Neural progenitor cell (in vitro differentiated cells): ENCODE measurements around the gene CC2D2B.

Source experiments
- EZH2 ChIP-seq: fragments of 200-600 bp; sonication (generic); IDR thresholded peaks from 2 replicates; pipeline ENCODE4 v1.6.1; 2017; ENCODE audit warnings: antibody characterized with exemption, mild to moderate bottlenecking, moderate library complexity
- TF ChIP-seq, protein P1 (sequence below): fragments of 200-600 bp; sonication (generic); IDR thresholded peaks from 2 replicates; pipeline ENCODE4 v1.5.1; 2017; ENCODE audit warnings: antibody characterized with exemption, mild to moderate bottlenecking

DNA sequence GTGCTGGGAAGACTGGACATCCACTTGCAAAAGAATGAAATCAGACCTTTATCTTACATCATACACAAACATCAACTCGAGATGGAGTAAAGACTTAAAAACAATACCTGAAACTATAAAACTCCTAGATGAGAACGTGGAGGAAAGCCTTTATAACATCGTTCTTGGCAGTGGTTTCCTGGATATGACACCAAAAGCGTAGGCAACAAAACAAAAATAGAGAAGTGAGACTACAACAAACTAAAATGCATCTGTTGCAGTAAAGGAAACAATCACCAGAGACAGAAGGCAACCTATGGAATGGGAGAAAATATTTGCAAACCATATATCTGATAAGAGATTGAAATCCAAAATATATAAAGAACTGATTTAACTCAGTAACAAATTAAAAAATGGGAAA lies 33.3 kb downstream of the CC2D2B start:
- TF ChIP-seq, protein P1, sequence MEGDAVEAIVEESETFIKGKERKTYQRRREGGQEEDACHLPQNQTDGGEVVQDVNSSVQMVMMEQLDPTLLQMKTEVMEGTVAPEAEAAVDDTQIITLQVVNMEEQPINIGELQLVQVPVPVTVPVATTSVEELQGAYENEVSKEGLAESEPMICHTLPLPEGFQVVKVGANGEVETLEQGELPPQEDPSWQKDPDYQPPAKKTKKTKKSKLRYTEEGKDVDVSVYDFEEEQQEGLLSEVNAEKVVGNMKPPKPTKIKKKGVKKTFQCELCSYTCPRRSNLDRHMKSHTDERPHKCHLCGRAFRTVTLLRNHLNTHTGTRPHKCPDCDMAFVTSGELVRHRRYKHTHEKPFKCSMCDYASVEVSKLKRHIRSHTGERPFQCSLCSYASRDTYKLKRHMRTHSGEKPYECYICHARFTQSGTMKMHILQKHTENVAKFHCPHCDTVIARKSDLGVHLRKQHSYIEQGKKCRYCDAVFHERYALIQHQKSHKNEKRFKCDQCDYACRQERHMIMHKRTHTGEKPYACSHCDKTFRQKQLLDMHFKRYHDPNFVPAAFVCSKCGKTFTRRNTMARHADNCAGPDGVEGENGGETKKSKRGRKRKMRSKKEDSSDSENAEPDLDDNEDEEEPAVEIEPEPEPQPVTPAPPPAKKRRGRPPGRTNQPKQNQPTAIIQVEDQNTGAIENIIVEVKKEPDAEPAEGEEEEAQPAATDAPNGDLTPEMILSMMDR: no peak
- TF ChIP-seq EZH2: no peak
